Naive thymus-derived CD8-positive, alpha-beta T cell (primary cell): Measurements from ENCODE around the gene KIF2C. TPM values are rescaled to one million over a fixed set of nuclear protein-coding genes. Genes with fewer than 3 reads are reported as not detected.
"Not testable (repeated sequence)": the region's sequence is repeated elsewhere in the genome, so short reads cannot be mapped to it uniquely, and the experiment has no call there.

ENCODE experiments used
- ATAC-seq, 2 donors: fragments of 150-1000 bp; cut with Tn5 transposase in 1 of 2; sonication (Bioruptor Pico), chemical (Tn5 transposase) in 1 of 2; 1 replicate in 1 of 2; 2 replicates in 1 of 2; pipeline ENCODE4 v1.10.0; 2021; ENCODE audit warnings: mild to moderate bottlenecking in 2 of 2, moderate library complexity in 2 of 2
- POLR2A ChIA-PET: fragments of 350-600 bp; sonication (Branson Sonifier 250); formaldehyde crosslinking; loops from one replicate; lab custom pipeline; 2021; ENCODE audit warnings: antibody characterized with exemption; lab: Charles Lee
- DNase-seq, 10 donors: peaks; one replicate each; pipeline versions ENCODE4 v3.0.0 to v3.0.0-alpha.2; 2020 to 2022
- H3K27ac Mint-ChIP-seq, 10 donors: one replicate each; pipeline ENCODE4 v1.8.0; 2020 to 2022; ENCODE audit warnings: mild to moderate bottlenecking in 10 of 10, mixed read lengths in 10 of 10, moderate library complexity in 4 of 10, inconsistent platforms in 1 of 10
- H3K27me3 Mint-ChIP-seq, 5 donors: one replicate each; pipeline ENCODE4 v1.8.0; 2021 to 2022; ENCODE audit warnings: mixed read lengths in 5 of 5
- H3K36me3 Mint-ChIP-seq, 3 donors: one replicate each; pipeline ENCODE4 v1.8.0; 2020 to 2022; ENCODE audit warnings: mixed read lengths in 3 of 3, mild to moderate bottlenecking in 2 of 3, inconsistent platforms in 1 of 3
- H3K4me1 Mint-ChIP-seq, 4 donors: one replicate each; pipeline ENCODE4 v1.8.0; 2021 to 2022; ENCODE audit warnings: mixed read lengths in 4 of 4
- H3K4me3 Mint-ChIP-seq, 10 donors: one replicate each; pipeline ENCODE4 v1.8.0; 2020 to 2022; ENCODE audit warnings: mild to moderate bottlenecking in 10 of 10, mixed read lengths in 10 of 10, moderate library complexity in 6 of 10, inconsistent platforms in 1 of 10
- H3K9me3 Mint-ChIP-seq, 9 donors: one replicate each; pipeline ENCODE4 v1.8.0; 2020 to 2022; ENCODE audit warnings: mixed read lengths in 9 of 9, mild to moderate bottlenecking in 3 of 9, inconsistent platforms in 1 of 9, moderate library complexity in 1 of 9
- polyA plus RNA-seq, 3 donors: library from polyadenylated mRNA; unstranded; fragments of 300-500 nt; fragmentation: Illumina TruSeq; gene quantifications; one replicate each; pipeline ENCODE4 v1.2.3, GENCODE V29; 2021
- total RNA-seq, 8 experiments: library from RNA in 2 of 8; stranded (reverse) in 2 of 8; gene quantifications; one replicate each; pipeline ENCODE4 v1.2.3 and lab custom pipeline; 2021 to 2026

KIF2C gene
- total and polyA plus RNA-seq, 5 experiments from 2014 or later = 0.40 to 0.91 (median 0.41) TPM

DNA sequence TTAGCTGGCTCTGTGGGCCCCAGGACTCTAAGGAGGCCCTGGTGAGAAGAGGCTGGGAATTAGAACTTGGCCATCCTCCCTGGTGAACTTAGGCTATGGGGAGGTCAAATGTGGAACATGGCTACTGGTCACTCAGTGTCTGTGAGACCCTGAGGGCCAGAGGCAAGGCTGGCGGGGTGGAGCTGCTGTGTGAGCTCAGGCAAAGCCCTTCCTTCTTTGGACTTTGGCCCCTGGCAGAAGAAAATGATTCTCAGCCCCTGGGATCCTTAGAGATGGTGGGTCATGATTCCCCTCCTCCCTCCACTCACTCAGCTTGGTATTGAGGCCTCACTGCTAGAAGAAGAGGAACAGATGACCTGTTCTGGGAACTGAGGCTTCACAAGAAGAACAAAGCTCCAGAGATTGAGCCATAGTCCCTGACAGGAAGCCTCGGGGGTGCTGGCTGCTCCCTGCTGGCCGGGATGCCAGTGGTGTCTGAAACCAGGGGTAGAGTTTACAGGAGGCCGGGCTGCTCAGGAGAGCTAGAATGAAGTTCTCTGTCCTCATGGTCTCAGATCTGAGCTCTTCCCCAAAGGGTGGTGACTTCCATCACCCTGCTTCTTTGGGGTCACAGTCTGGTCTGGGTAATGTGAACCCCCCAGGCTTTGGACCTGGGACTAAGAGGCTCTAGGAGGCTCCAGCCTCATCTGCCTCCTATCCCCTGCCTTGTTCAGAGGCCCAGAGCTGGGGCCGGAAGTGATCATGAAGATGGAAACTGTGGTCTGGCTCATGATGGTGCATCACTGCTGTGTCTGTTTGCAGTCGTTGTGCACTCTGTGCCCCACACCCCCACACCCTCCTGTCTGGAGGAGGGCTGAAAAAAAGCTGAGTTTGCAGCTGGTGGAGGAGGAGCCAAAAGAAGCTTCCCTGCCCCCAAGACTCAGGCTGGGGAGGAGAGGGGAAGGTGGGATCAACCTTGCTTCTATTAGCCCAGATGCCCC lies 69.6 kb downstream of the KIF2C start:
- Mint-ChIP-seq H3K36me3 (peaks cover 0 to 23% (median 13%) of the 10 kb centered on the region in 3 donors), H3K4me1 (peaks cover 37 to 83% (median 74%) of the 10 kb centered on the region in 4 donors), H3K9me3 (no peaks in the 10 kb centered on the region), H3K27me3 (no peaks in the 10 kb centered on the region), H3K4me3 (peak overlapping the region; percentile 71 to 91 (median 80)), H3K27ac (peak overlapping the region; percentile 98 to 100 (median 99))
- ATAC-seq (peak; percentile 48 to 67), DNase-seq (peak; percentile 61 to 94 (median 83))
- POLR2A ChIA-PET = interaction anchor here (0.8 to 16.4 kb wide), 23 partner anchors 9 to 1159 kb away, joined by 3 to 590 read pairs (median 5); partner anchors contain the start of genes ARMH1, EIF2B3, GPBP1L1 and HECTD3

DNA sequence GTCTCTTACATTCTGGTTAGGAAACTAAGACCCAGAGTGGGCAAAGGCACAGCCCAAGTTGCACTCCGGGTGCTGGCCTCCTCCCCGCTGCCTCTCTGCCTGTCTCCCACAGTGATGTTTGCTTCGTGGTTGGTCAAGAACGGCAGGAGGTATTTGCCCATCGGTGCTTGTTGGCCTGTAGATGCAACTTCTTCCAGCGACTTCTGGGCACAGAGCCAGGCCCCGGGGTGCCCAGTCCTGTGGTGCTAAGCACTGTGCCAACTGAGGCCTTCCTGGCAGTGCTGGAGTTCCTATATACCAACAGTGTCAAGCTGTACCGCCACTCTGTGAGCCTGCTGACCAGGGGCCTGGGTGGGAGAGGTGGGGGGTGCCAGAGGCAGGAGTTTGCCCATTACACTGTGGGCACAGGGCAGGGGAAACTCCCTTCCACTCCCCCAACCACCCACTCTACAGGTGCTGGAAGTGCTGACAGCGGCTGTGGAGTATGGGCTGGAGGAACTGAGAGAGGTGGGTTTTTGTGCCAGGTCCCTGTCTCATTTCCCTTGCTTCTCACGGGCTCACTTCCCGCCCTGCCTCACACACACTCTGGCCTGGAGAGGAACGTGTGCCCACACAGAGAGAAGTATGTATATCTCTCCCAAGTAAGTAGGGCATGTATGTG lies 70.6 kb downstream of the KIF2C start:
- H3K27ac Mint-ChIP-seq = peak overlapping the region; percentile 98 to 100 (median 99)

DNA sequence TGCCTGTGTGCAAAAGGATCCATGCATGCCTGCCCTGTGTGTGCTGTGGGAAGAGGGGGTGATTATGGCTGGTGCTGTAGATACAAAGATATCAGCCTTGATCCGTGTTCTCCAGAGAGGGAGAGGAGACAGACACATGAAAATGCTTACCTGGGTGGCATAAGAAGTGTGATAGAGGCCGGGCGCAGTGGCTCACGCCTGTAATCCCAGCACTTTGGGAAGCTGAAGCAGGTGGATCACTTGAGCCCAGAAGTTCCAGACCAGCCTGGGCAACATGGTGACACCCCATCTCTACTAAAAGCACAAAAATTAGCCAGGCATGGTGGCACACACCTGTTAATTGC lies 71.1 kb downstream of the KIF2C start:
- H3K27ac Mint-ChIP-seq = peak overlapping the region; percentile 98 to 100 (median 99)
- not testable (repeated sequence) for H3K36me3 Mint-ChIP-seq, H3K9me3 Mint-ChIP-seq, ATAC-seq, H3K27me3 Mint-ChIP-seq, DNase-seq
- H3K4me1 Mint-ChIP-seq = peaks cover 40 to 81% (median 79%) of the 10 kb centered on the region in 4 donors
- POLR2A ChIA-PET = interaction anchor here (0.9 to 16.4 kb wide), 4 partner anchors 10 to 79 kb away, joined by 3 to 590 read pairs (median 226); partner anchors contain the start of genes PLK3 and RNU5D-1
- H3K4me3 Mint-ChIP-seq = peak overlapping the region in 9 of 10 donors; percentile 20 to 91 (median 62)

More for the DNA sequence above, 70.6 kb downstream of the KIF2C start:
- Mint-ChIP-seq H3K4me3 (peak overlapping the region in 9 of 10 donors; percentile 39 to 91 (median 81)), H3K9me3 (no peaks in the 10 kb centered on the region), H3K36me3 (peaks cover 0 to 13% (median 4%) of the 10 kb centered on the region in 3 donors), H3K4me1 (peaks cover 39 to 83% (median 76%) of the 10 kb centered on the region in 4 donors), H3K27me3 (no peaks in the 10 kb centered on the region)
- DNase-seq (peak in 2 of 10 donors; percentile 37 to 62), ATAC-seq (no peak)
- POLR2A ChIA-PET = interaction anchor here (0.8 to 16.4 kb wide), 16 partner anchors 10 to 1160 kb away, joined by 3 to 590 read pairs (median 8); partner anchors contain the start of genes ARMH1, EIF2B3, HPDL and PLK3

DNA sequence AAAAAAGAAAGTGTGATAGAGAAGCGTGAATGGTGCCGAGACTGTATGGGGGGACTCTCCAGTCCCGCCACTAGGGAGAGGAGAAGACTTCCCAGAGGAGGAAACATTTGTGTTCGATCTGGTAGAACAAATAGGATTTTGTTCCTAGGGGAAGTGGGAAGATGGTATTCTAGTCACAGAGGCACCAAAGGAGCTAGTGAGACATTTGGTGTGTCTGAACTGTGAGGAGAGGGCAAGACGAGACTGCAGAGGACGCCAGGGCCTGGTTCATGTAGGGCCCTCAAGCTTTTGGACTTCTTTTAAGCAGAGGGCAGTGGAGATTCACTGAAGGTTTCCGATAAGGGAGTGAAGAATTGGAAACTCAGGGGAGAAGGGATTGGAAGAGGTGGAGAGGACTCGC lies 71.6 kb downstream of the KIF2C start:
- no peaks in the 10 kb centered on the region for H3K9me3 Mint-ChIP-seq
- ATAC-seq = no peak
- H3K4me1 Mint-ChIP-seq = peaks cover 40 to 81% (median 79%) of the 10 kb centered on the region in 4 donors
- no peak for DNase-seq
- peaks cover 0 to 6% (median 2%) of the 10 kb centered on the region in 3 donors for H3K36me3 Mint-ChIP-seq
- POLR2A ChIA-PET = interaction anchor here (0.9 to 16.4 kb wide), 4 partner anchors 10 to 80 kb away, joined by 3 to 590 read pairs (median 209); partner anchors contain the start of genes PLK3, RNU5D-1 and RPS8
- H3K27ac Mint-ChIP-seq = peak overlapping the region; percentile 98 to 100 (median 99)
- H3K4me3 Mint-ChIP-seq = peak overlapping the region; percentile 33 to 91 (median 60)
- H3K27me3 Mint-ChIP-seq = no peaks in the 10 kb centered on the region

- H3K27me3 Mint-ChIP-seq = no peaks in the 10 kb centered on the region
- POLR2A ChIA-PET = interaction anchor here (0.5 to 9.6 kb wide), 19 partner anchors 13 to 687 kb away, joined by 3 to 413 read pairs (median 5); partner anchors contain the start of genes ARMH1, BEST4, CCDC163 and EIF2B3
- peak in 1 of 10 donors; percentile 45 for DNase-seq
- H3K36me3 Mint-ChIP-seq = no peaks in the 10 kb centered on the region
- peak overlapping the region in 9 of 10 donors; percentile 37 to 100 (median 99) for H3K27ac Mint-ChIP-seq
- no peaks in the 10 kb centered on the region for H3K9me3 Mint-ChIP-seq
- H3K4me1 Mint-ChIP-seq = peaks cover 34 to 75% (median 72%) of the 10 kb centered on the region in 4 donors
- ATAC-seq = no peak
- peak overlapping the region in 5 of 10 donors; percentile 6 to 91 (median 30) for H3K4me3 Mint-ChIP-seq
Measured at GRCh38 chr1:44812822-44813543, 73.3 kb downstream of the KIF2C start.

DNA sequence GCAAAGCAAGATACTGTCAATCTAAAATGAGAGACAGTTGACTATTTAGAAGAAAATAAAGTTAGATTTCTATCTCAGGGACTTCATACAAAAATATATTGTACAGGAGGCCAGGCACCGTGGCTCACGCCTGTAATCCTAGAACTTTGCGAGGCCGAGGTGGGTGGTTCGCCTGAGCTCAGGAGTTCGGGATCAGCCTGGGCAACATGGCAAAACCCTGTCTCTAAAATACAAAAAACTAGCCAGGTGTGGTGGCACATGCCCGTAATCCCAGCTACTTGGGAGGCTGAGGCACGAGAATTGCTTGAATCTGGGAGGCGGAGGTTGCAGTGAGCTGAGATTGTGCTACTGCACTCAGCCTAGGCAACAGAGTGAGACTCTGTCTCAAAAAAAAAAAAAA lies 76.3 kb downstream of the KIF2C start:
- H3K36me3 Mint-ChIP-seq, ATAC-seq, H3K27me3 Mint-ChIP-seq, H3K9me3 Mint-ChIP-seq: not testable (repeated sequence)
- POLR2A ChIA-PET = interaction anchor here (0.6 to 9.6 kb wide), 5 partner anchors 8 to 31 kb away, joined by 4 to 413 read pairs (median 5); partner anchors contain the start of genes DYNLT4 and PLK3
- DNase-seq = peak in 1 of 10 donors; percentile 6
- Mint-ChIP-seq H3K4me1 (peaks cover 32 to 74% (median 66%) of the 10 kb centered on the region in 4 donors), H3K4me3 (peak overlapping the region in 4 of 10 donors; percentile 22 to 91 (median 52)), H3K27ac (peak overlapping the region in 6 of 10 donors; percentile 43 to 98 (median 92))

DNA sequence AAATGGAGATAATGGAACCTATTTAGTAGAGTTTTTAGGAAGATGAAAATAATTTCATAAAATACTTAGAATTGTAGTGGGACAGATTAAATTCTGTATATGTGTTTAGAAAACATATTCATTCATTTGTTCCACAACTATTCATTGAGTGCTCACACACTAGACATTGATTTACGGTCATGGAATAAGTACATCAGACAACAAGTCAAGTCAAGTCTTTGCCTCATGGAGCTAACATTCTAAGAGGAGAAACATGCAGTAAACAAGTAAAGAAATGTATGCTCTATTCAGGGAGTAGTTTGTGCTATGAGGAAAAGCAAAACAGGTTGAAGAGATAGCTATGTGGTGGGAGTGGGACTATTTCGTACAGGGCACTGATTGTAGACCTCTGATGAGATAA lies 77.7 kb downstream of the KIF2C start:
- no peaks in the 10 kb centered on the region for H3K27me3 Mint-ChIP-seq
- peak overlapping the region in 8 of 10 donors; percentile 6 to 100 (median 71) for H3K27ac Mint-ChIP-seq
- H3K4me3 Mint-ChIP-seq = peak overlapping the region in 8 of 10 donors; percentile 5 to 95 (median 42)
- POLR2A ChIA-PET = interaction anchor here (0.6 to 8.4 kb wide), 9 partner anchors 9 to 194 kb away, joined by 3 to 590 read pairs (median 24); partner anchors contain the start of genes BEST4, BTBD19, DYNLT4 and HECTD3
- peaks cover 25 to 68% (median 59%) of the 10 kb centered on the region in 4 donors for H3K4me1 Mint-ChIP-seq
- no peaks in the 10 kb centered on the region for H3K36me3 Mint-ChIP-seq
- DNase-seq (no peak), ATAC-seq (no peak)
- no peaks in the 10 kb centered on the region for H3K9me3 Mint-ChIP-seq

Other genes starting within 250 kb of the KIF2C start
- gene TMEM53, start 65.4 kb upstream of the KIF2C start, total RNA-seq = 1 to 10 TPM; 1.0 to 2.1 TPM
- gene TMEM53, start 65.4 kb upstream of the KIF2C start, polyA plus RNA-seq = 1 to 10 TPM; 4.6 to 5.9 (median 5.5) TPM
- gene ARMH1, start 65.1 kb upstream of the KIF2C start, total RNA-seq = 10 to 100 TPM; 70.4 to 79.0 TPM
- 10 to 100 TPM; 46.2 to 75.6 (median 53.2) TPM for gene ARMH1, start 65.1 kb upstream of the KIF2C start, polyA plus RNA-seq
- gene RNU5D-1, start 8.7 kb upstream of the KIF2C start, total RNA-seq = not detected
- not detected for gene RNU5D-1, start 8.7 kb upstream of the KIF2C start, polyA plus RNA-seq
- gene RPS8, start 35.7 kb downstream of the KIF2C start, total RNA-seq = 1,000 to 10,000 TPM; 2,208 to 2,330 TPM
- 1,000 to 10,000 TPM; 1,336 to 1,571 (median 1,431) TPM for gene RPS8, start 35.7 kb downstream of the KIF2C start, polyA plus RNA-seq
- gene BEST4, start 48.3 kb downstream of the KIF2C start, total RNA-seq = 1 to 10 TPM; 1.6 to 2.2 TPM
- under 1 TPM in 2 of 3 donors, not detected in 1; 0.29 to 0.32 TPM for gene BEST4, start 48.3 kb downstream of the KIF2C start, polyA plus RNA-seq
- gene PLK3, start 60.5 kb downstream of the KIF2C start, total RNA-seq = 100 to 1,000 TPM; 139 to 140 TPM
- gene PLK3, start 60.5 kb downstream of the KIF2C start, polyA plus RNA-seq = 10 to 100 TPM; 14.3 to 36.0 (median 25.5) TPM
- 1 to 10 TPM; 1.2 to 2.1 TPM for gene DYNLT4, start 67.5 kb downstream of the KIF2C start, total RNA-seq
- under 1 TPM in 2 of 3 donors, not detected in 1; 0.24 to 0.86 TPM for gene DYNLT4, start 67.5 kb downstream of the KIF2C start, polyA plus RNA-seq
- 1 to 10 TPM; 6.5 to 8.8 TPM for gene BTBD19, start 68.7 kb downstream of the KIF2C start, total RNA-seq
- gene BTBD19, start 68.7 kb downstream of the KIF2C start, polyA plus RNA-seq = under 1 TPM; 0.16 to 0.47 (median 0.44) TPM
- gene PTCH2, start 103.4 kb downstream of the KIF2C start, total RNA-seq = 1 to 10 TPM; 1.6 to 2.0 TPM
- gene PTCH2, start 103.4 kb downstream of the KIF2C start, polyA plus RNA-seq = not detected
- gene EIF2B3, start 246.8 kb downstream of the KIF2C start, total RNA-seq = 10 to 100 TPM; 16.0 to 16.5 TPM
- 10 to 100 TPM; 22.1 to 27.9 (median 22.5) TPM for gene EIF2B3, start 246.8 kb downstream of the KIF2C start, polyA plus RNA-seq